Mucosa of rectum (tissue), 2 donors: ENCODE results near the gene IMPACT.

ENCODE experiments used
- H3K27ac ChIP-seq, 2 donors: one replicate each; pipeline ENCODE4 v1.7.0; 2013; ENCODE audit warnings: inconsistent platforms in 2 of 2, low read depth in 2 of 2, low read length in 2 of 2
- H3K27me3 ChIP-seq, 2 donors: one replicate each; pipeline ENCODE4 v1.7.0; 2013; ENCODE audit warnings: low read length in 2 of 2; ENCODE audit not compliant: control insufficient read depth in 2 of 2, insufficient read depth in 2 of 2
- H3K36me3 ChIP-seq, 2 donors: one replicate each; pipeline ENCODE4 v1.7.0; 2013; ENCODE audit warnings: low read length in 2 of 2; ENCODE audit not compliant: control insufficient read depth in 2 of 2, insufficient read depth in 2 of 2
- H3K4me1 ChIP-seq, 2 donors: one replicate each; pipeline ENCODE4 v1.7.0; 2013; ENCODE audit warnings: low read length in 2 of 2, mild to moderate bottlenecking in 1 of 2; ENCODE audit not compliant: control insufficient read depth in 2 of 2, insufficient read depth in 2 of 2
- H3K4me3 ChIP-seq, 2 donors: one replicate each; pipeline ENCODE4 v1.7.0; 2013; ENCODE audit warnings: low read length in 2 of 2
- H3K9ac ChIP-seq, 2 donors: one replicate each; pipeline ENCODE4 v1.7.0; 2013; ENCODE audit warnings: low read length in 2 of 2, low read depth in 1 of 2, mild to moderate bottlenecking in 1 of 2
- H3K9me3 ChIP-seq, 2 donors: one replicate each; pipeline ENCODE4 v1.7.0; 2013; ENCODE audit warnings: low read length in 2 of 2; ENCODE audit not compliant: control insufficient read depth in 2 of 2
- donor health status: healthy.
- donor health status: Normal muscosa, but diverticular disease.

The IMPACT gene

GRCh38 chr18:24491927-24492834, 65.7 kb downstream of the IMPACT start:
- no peaks in the 10 kb centered on the region for H3K36me3 ChIP-seq
- no peak overlapping the region for H3K9ac ChIP-seq
- no peaks in the 10 kb centered on the region for H3K27me3 ChIP-seq
- H3K4me1 ChIP-seq: peaks cover 0 to 5% of the 10 kb centered on the region in 2 donors
- H3K27ac ChIP-seq: no peak overlapping the region
- no peaks in the 10 kb centered on the region for H3K9me3 ChIP-seq
- peak overlapping the region in 1 of 2 donors; percentile 29 for H3K4me3 ChIP-seq

GRCh38 chr18:24494586-24494985, 68.1 kb downstream of the IMPACT start:
- Histone ChIP-seq H3K9ac (no peak overlapping the region), H3K4me1 (no peaks in the 10 kb centered on the region), H3K36me3 (no peaks in the 10 kb centered on the region), H3K27me3 (no peaks in the 10 kb centered on the region), H3K27ac (no peak overlapping the region), H3K4me3 (no peak overlapping the region), H3K9me3 (no peaks in the 10 kb centered on the region)

- Histone ChIP-seq H3K9ac (no peak overlapping the region), H3K4me3 (no peak overlapping the region), H3K27me3 (no peaks in the 10 kb centered on the region), H3K9me3 (no peaks in the 10 kb centered on the region), H3K27ac (no peak overlapping the region), H3K36me3 (no peaks in the 10 kb centered on the region), H3K4me1 (no peaks in the 10 kb centered on the region)
Measured at GRCh38 chr18:24497031-24497754, 70.7 kb downstream of the IMPACT start.

GRCh38 chr18:24499814-24500213, 73.3 kb downstream of the IMPACT start:
- Histone ChIP-seq H3K27me3 (no peaks in the 10 kb centered on the region), H3K9ac (no peak overlapping the region), H3K9me3 (no peaks in the 10 kb centered on the region), H3K4me1 (no peaks in the 10 kb centered on the region), H3K27ac (no peak overlapping the region), H3K36me3 (no peaks in the 10 kb centered on the region), H3K4me3 (no peak overlapping the region)

- no peaks in the 10 kb centered on the region for H3K36me3 ChIP-seq
- H3K27me3 ChIP-seq: no peaks in the 10 kb centered on the region
- H3K27ac ChIP-seq: no peak overlapping the region
- H3K4me3 ChIP-seq: no peak overlapping the region
- no peaks in the 10 kb centered on the region for H3K4me1 ChIP-seq
- no peaks in the 10 kb centered on the region for H3K9me3 ChIP-seq
- no peak overlapping the region for H3K9ac ChIP-seq
Measured at GRCh38 chr18:24500217-24500616, 73.7 kb downstream of the IMPACT start.

GRCh38 chr18:24500766-24501165, 74.3 kb downstream of the IMPACT start:
- H3K4me1 ChIP-seq: no peaks in the 10 kb centered on the region
- no peak overlapping the region for H3K27ac ChIP-seq
- H3K36me3 ChIP-seq: no peaks in the 10 kb centered on the region
- H3K27me3 ChIP-seq: no peaks in the 10 kb centered on the region
- no peak overlapping the region for H3K9ac ChIP-seq
- H3K9me3 ChIP-seq: no peaks in the 10 kb centered on the region
- no peak overlapping the region for H3K4me3 ChIP-seq

GRCh38 chr18:24502667-24503523, 76.4 kb downstream of the IMPACT start:
- Histone ChIP-seq H3K27ac (no peak overlapping the region), H3K9me3 (no peaks in the 10 kb centered on the region), H3K9ac (no peak overlapping the region), H3K36me3 (no peaks in the 10 kb centered on the region), H3K4me3 (no peak overlapping the region), H3K4me1 (no peaks in the 10 kb centered on the region), H3K27me3 (no peaks in the 10 kb centered on the region)
